ENCODE data around the gene PBX1.

GRCh38 chr1:164774413-164774812 is 215.4 kb downstream of the PBX1 start:
- TF ChIP-seq CTCF (conservative IDR thresholded peaks at IDR 0.05; ENCODE audit: low read depth, low read length) (peak; percentile 29; the same call in 1 of the 2 replicates), EZH2 (IDR thresholded peaks at IDR 0.05; ENCODE audit: low read length, unreplicated experiment) (no peak), EZH2phosphoT487 (IDR thresholded peaks at IDR 0.05; ENCODE audit: borderline replicate concordance, low read length) (no peak)
